Left ventricle myocardium inferior (tissue), 1 donor: ENCODE data around the gene MET. TPM values are rescaled to one million over a fixed set of nuclear protein-coding genes. Genes with fewer than 3 reads are reported as not detected.
"Not testable (repeated sequence)": the region's sequence is repeated elsewhere in the genome, so short reads cannot be mapped to it uniquely, and the experiment has no call there.

Source experiments
- DNase-seq: peaks from one replicate; pipeline ENCODE4 v3.0.0-alpha.2; 2020
- H3K27ac ChIP-seq: fragments of 200-600 bp; replicated peaks from 2 replicates; pipeline ENCODE4 v1.8.0; 2021
- H3K27me3 ChIP-seq: fragments of 200-600 bp; 2 replicates; pipeline ENCODE4 v1.8.0; 2021; ENCODE audit warnings: low read depth
- H3K36me3 ChIP-seq: fragments of 200-600 bp; 2 replicates; pipeline ENCODE4 v1.8.0; 2021
- H3K4me1 ChIP-seq: fragments of 200-600 bp; 2 replicates; pipeline ENCODE4 v1.8.0; 2021
- H3K4me3 ChIP-seq: fragments of 200-600 bp; 2 replicates; pipeline ENCODE4 v1.8.0; 2021; ENCODE audit warnings: mild to moderate bottlenecking, moderate library complexity
- H3K9me3 ChIP-seq: fragments of 200-600 bp; replicated peaks from 2 replicates; pipeline ENCODE4 v1.8.0; 2021
- CTCF ChIP-seq: fragments of 200-600 bp; IDR thresholded peaks from 2 replicates; pipeline ENCODE4 v1.8.0; 2021; ENCODE audit warnings: antibody characterized with exemption, mild to moderate bottlenecking, borderline replicate concordance
- intact Hi-C: fragments of 100-400 bp; cut with micrococcal nuclease; formaldehyde crosslinking; loops from one replicate; pipeline ENCODE4 v1.11.0; 2022
- total RNA-seq: library from RNA; stranded (reverse); fragmentation: NEBNext Ultra II Directional; extraction: Animal tissue kit (Norgen Biotek cat#: 25700); gene quantifications from one replicate; pipeline ENCODE4 v1.2.1, GENCODE V29; 2021
- donor health status: DM: no; HTN: yes; CAD: no; lungs with severe emphysema.

The MET gene
- total RNA-seq, 1 donor from 2014 or later, result 13.1 TPM

- DNase-seq, result no peak
- no peak for TF ChIP-seq CTCF
- Histone ChIP-seq H3K4me3 (no peak overlapping the region), H3K9me3 (no peaks in the 10 kb centered on the region), H3K27ac (no peak overlapping the region), H3K4me1 (no peaks in the 10 kb centered on the region), H3K36me3 (no peaks in the 10 kb centered on the region), H3K27me3 (no peaks in the 10 kb centered on the region)
- intact Hi-C loops, result no loop called here
Observed at GRCh38 chr7:116820149-116820548, 148.2 kb downstream of the MET start.

- H3K27me3 ChIP-seq, H3K9me3 ChIP-seq, H3K4me1 ChIP-seq, H3K4me3 ChIP-seq, H3K27ac ChIP-seq, DNase-seq, H3K36me3 ChIP-seq, intact Hi-C loops: not testable (repeated sequence)
Observed at GRCh38 chr7:116821647-116822046, 149.7 kb downstream of the MET start.

- Histone ChIP-seq H3K36me3 (no peaks in the 10 kb centered on the region), H3K27me3 (no peaks in the 10 kb centered on the region), H3K4me3 (no peak overlapping the region), H3K4me1 (no peaks in the 10 kb centered on the region), H3K9me3 (no peaks in the 10 kb centered on the region), H3K27ac (no peak overlapping the region)
- DNase-seq, result no peak
- no peak for TF ChIP-seq CTCF
- intact Hi-C loops, result no loop called here
Observed at GRCh38 chr7:116824449-116824848, 152.5 kb downstream of the MET start.

DNA sequence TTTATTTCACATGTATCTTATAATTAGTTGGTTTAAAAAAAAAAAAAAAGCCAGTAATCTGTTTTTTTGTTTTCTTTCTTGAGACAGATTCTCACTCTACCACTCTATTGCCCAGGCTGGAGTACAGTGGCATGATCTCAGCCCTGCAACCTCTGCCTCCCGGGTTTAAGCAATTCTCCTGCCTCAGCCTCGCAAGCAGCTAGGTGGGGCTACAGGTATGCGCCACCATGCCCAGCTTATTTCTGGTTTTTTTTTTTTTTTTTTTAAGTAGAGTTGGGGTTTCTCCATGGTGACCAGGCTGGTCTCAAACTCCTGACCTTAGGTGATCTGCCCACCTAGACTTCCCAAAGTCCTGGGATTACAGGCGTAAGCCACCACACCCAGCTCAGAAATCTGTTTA is 156.3 kb downstream of the MET start:
- no peak for TF ChIP-seq CTCF
- no peak overlapping the region for H3K4me3 ChIP-seq
- intact Hi-C loops, result no loop called here

GRCh38 chr7:116829041-116829440 is 157.0 kb downstream of the MET start:
- Histone ChIP-seq H3K27ac (no peak overlapping the region), H3K27me3 (no peaks in the 10 kb centered on the region), H3K4me3 (no peak overlapping the region), H3K9me3 (no peaks in the 10 kb centered on the region), H3K36me3 (no peaks in the 10 kb centered on the region), H3K4me1 (no peaks in the 10 kb centered on the region)
- intact Hi-C loops, result no loop called here
- no peak for TF ChIP-seq CTCF
- no peak for DNase-seq

More for the DNA sequence above, 156.3 kb downstream of the MET start:
- DNase-seq, result no peak
- no peak overlapping the region for H3K27ac ChIP-seq
- no peaks in the 10 kb centered on the region for H3K9me3 ChIP-seq
- no peaks in the 10 kb centered on the region for H3K27me3 ChIP-seq
- H3K4me1 ChIP-seq, result no peaks in the 10 kb centered on the region
- H3K36me3 ChIP-seq, result no peaks in the 10 kb centered on the region

DNA sequence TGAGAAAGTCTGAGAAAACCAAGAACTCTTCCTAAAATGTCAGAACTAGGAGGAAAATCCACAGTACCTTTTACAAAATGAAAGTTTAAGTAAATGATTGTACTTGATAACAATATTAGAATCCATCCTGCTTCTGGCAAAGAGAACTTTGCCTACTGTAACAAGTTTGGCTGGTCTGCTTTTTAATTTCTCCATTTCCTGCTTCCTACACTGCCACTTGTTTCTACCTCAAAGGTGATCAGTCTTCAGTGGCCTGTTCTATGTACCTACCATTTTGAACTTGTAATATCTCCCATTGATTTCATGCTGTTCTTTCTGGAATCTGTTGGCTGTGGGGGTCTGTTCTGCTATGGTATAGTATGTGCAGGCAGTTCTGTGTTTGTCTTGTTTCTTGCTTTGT is 157.5 kb downstream of the MET start:
- Histone ChIP-seq H3K36me3 (no peaks in the 10 kb centered on the region), H3K9me3 (no peaks in the 10 kb centered on the region), H3K27ac (no peak overlapping the region), H3K27me3 (no peaks in the 10 kb centered on the region), H3K4me3 (no peak overlapping the region), H3K4me1 (peaks cover 2% of the 10 kb centered on the region)
- no peak for TF ChIP-seq CTCF
- no peak for DNase-seq
- intact Hi-C loops, result no loop called here
